Endothelial cell of umbilical vein (primary cell): ENCODE measurements around the gene VSIG10L2. TPM values are rescaled to one million over a fixed set of nuclear protein-coding genes. Genes with fewer than 3 reads are reported as not detected.

Experiments used
- BruUV-seq: library from RNA; stranded (reverse); fragments of 400-500 nt; replicated peaks from 2 replicates; lab custom pipeline; 2021; lab: Mats Ljungman, UMichigan
- CTCF ChIA-PET: fragments of 300-600, 350-600 bp; sonication (Branson Sonifier 250); formaldehyde crosslinking; loops from one replicate; lab custom pipeline; 2021; ENCODE audit warnings: antibody characterized with exemption, inconsistent platforms; lab: Charles Lee
- POLR2A ChIA-PET: fragments of 300-600, 350-600 bp; sonication (Branson Sonifier 250); formaldehyde crosslinking; loops from one replicate; lab custom pipeline; 2021; ENCODE audit warnings: antibody characterized with exemption, inconsistent platforms; lab: Charles Lee
- DNase-seq: peaks from one replicate; pipeline ENCODE4 v3.0.0-alpha.2; 2011; ENCODE audit warnings: low read depth, low spot score
- FAIRE-seq: peaks from 2 replicates; lab custom pipeline; 2011; peaks lifted over from hg19 to GRCh38; lab: Jason Lieb, UNC
- H2AFZ ChIP-seq: 2 replicates; pipeline ENCODE4 v1.6.0; 2012; ENCODE audit warnings: low read depth, low read length, control low read depth, inconsistent platforms
- H3K27ac ChIP-seq: 2 replicates; pipeline ENCODE4 v1.5.1; 2011; ENCODE audit warnings: low read depth, mild to moderate bottlenecking, control low read depth, low read length, moderate library complexity; ENCODE audit not compliant: insufficient read depth
- H3K27me3 ChIP-seq, 2 experiments: 2 replicates each; pipeline versions ENCODE4 v1.6.0 to v1.6.1; 2011; ENCODE audit warnings: low read length in 2 of 2, mixed read lengths in 1 of 2; ENCODE audit not compliant: control insufficient read depth in 2 of 2, insufficient read depth in 2 of 2
- H3K36me3 ChIP-seq, 2 experiments: 2 replicates in 1 of 2; 3 replicates in 1 of 2; pipeline ENCODE4 v1.5.1; 2011; ENCODE audit warnings: low read length in 2 of 2, mild to moderate bottlenecking in 1 of 2, moderate library complexity in 1 of 2; ENCODE audit not compliant: control insufficient read depth in 2 of 2, insufficient read depth in 2 of 2; ENCODE audit errors: extremely low read depth in 1 of 2
- H3K4me1 ChIP-seq: 3 replicates; pipeline ENCODE4 v1.5.1; 2011; ENCODE audit warnings: mild to moderate bottlenecking, low read length; ENCODE audit not compliant: control insufficient read depth, insufficient read depth; ENCODE audit errors: extremely low read depth
- H3K4me2 ChIP-seq: 2 replicates; pipeline ENCODE4 v1.6.1; 2011; ENCODE audit warnings: low read length, control low read depth, mixed read lengths; ENCODE audit not compliant: insufficient read depth
- H3K4me3 ChIP-seq, 3 experiments: fragments of 200-600 bp in 1 of 3; sonication (generic), shearing (Covaris generic) in 1 of 3; replicated peaks in 1 of 3; 2 replicates each; pipeline ENCODE4 v1.5.1; 2011 to 2016; ENCODE audit warnings: control low read depth in 3 of 3, low read length in 3 of 3, mild to moderate bottlenecking in 2 of 3, inconsistent platforms in 1 of 3, low read depth in 1 of 3, moderate library complexity in 1 of 3; ENCODE audit not compliant: insufficient read depth in 1 of 3
- H3K79me2 ChIP-seq: 2 replicates; pipeline ENCODE4 v1.6.0; 2012; ENCODE audit warnings: low read length, inconsistent platforms; ENCODE audit not compliant: control insufficient read depth, insufficient read depth
- H3K9ac ChIP-seq: replicated peaks from 2 replicates; pipeline ENCODE3; 2011; ENCODE audit warnings: low read length, control low read depth; ENCODE audit not compliant: insufficient read depth; ENCODE audit errors: extremely low read depth
- H3K9me1 ChIP-seq: replicated peaks from 3 replicates; pipeline ENCODE4 v1.6.0; 2011; ENCODE audit warnings: mild to moderate bottlenecking, low read length; ENCODE audit not compliant: control insufficient read depth, insufficient read depth; ENCODE audit errors: extremely low read depth
- H3K9me3 ChIP-seq: replicated peaks from 2 replicates; pipeline ENCODE4 v1.5.1; 2012; ENCODE audit warnings: low read length, inconsistent platforms; ENCODE audit not compliant: control insufficient read depth, insufficient read depth
- H4K20me1 ChIP-seq: replicated peaks from 2 replicates; pipeline ENCODE3; 2011; ENCODE audit warnings: mild to moderate bottlenecking, low read length; ENCODE audit not compliant: control insufficient read depth, insufficient read depth; ENCODE audit errors: extremely low read depth
- CTCF ChIP-seq, 2 donors: IDR thresholded peaks; 1 replicate in 1 of 2; 2 replicates in 1 of 2; pipeline ENCODE4 v1.5.1; 2011; ENCODE audit warnings: low read length in 2 of 2, mild to moderate bottlenecking in 2 of 2, moderate library complexity in 2 of 2, control low read depth in 1 of 2, inconsistent platforms in 1 of 2, low read depth in 1 of 2; ENCODE audit not compliant: insufficient read depth in 1 of 2; ENCODE audit errors: extremely low read depth in 1 of 2
- EZH2 ChIP-seq: IDR thresholded peaks from 2 replicates; pipeline ENCODE4 v1.6.1; 2012; ENCODE audit warnings: borderline replicate concordance, low read depth, mild to moderate bottlenecking, moderate library complexity, low read length, inconsistent platforms; ENCODE audit not compliant: severe bottlenecking
- FOS ChIP-seq: IDR thresholded peaks from 2 replicates; pipeline ENCODE4 v1.6.1; 2011; ENCODE audit warnings: mild to moderate bottlenecking, low read length, moderate library complexity, borderline replicate concordance; ENCODE audit not compliant: insufficient read depth
- GATA2 ChIP-seq: IDR thresholded peaks from 2 replicates; pipeline ENCODE4 v1.7.0; 2011; ENCODE audit warnings: low read depth, mild to moderate bottlenecking, moderate library complexity, mixed read lengths, low read length; ENCODE audit not compliant: insufficient read length, insufficient read depth
- JUN ChIP-seq: IDR thresholded peaks from 2 replicates; pipeline ENCODE4 v1.6.1; 2011; ENCODE audit warnings: borderline replicate concordance, low read depth; ENCODE audit not compliant: insufficient read length, insufficient read depth
- MYC ChIP-seq: IDR thresholded peaks from one replicate; pipeline ENCODE4 v1.6.1; 2011; ENCODE audit warnings: mild to moderate bottlenecking, low read depth, low read length
- POLR2A ChIP-seq: IDR thresholded peaks from 2 replicates; pipeline ENCODE4 v1.6.1; 2012; ENCODE audit warnings: low read depth, mild to moderate bottlenecking, control low read depth, low read length
- POLR2AphosphoS5 ChIP-seq: IDR thresholded peaks from 2 replicates; pipeline ENCODE4 v1.6.1; 2012; ENCODE audit warnings: low read depth, mild to moderate bottlenecking, control low read depth, low read length, moderate library complexity; ENCODE audit not compliant: insufficient read depth
- dilution Hi-C: fragments of 300-500 bp; cut with MboI; formaldehyde crosslinking; loops from one replicate; pipeline ENCODE4 v1.15.0; 2019; ENCODE audit warnings: low sequenced_read_pairs; ENCODE audit not compliant: extremely low pct_ligation_motif_present
- intact Hi-C: fragments of 100-400 bp; cut with micrococcal nuclease; formaldehyde crosslinking; loops from one replicate; pipeline ENCODE4 v1.10.0; 2022
- polyA plus RNA-seq, 4 experiments: library from polyadenylated mRNA; depleted of rRNA in 3 of 4; stranded (reverse) in 3 of 4; unstranded in 1 of 4; fragments of >200 nt; gene quantifications; 2 replicates each; pipeline versions ENCODE4 v1.2.1 to v1.2.3, GENCODE V29; 2011 to 2012; ENCODE audit warnings: missing spikeins in 1 of 4
- total RNA-seq: library from RNA; stranded (reverse); gene quantifications from 2 replicates; pipeline ENCODE4 v1.2.3, GENCODE V29; 2021
- TF ChIP-seq, protein P1 (sequence below): IDR thresholded peaks from 2 replicates; pipeline ENCODE4 v1.6.1; 2011; ENCODE audit not compliant: insufficient read depth, insufficient read length

The VSIG10L2 gene
- total and polyA plus RNA-seq, 2 donors (not counting 3 experiments of a cell fraction or from before 2014, with no cell fraction given): not detected

DNA sequence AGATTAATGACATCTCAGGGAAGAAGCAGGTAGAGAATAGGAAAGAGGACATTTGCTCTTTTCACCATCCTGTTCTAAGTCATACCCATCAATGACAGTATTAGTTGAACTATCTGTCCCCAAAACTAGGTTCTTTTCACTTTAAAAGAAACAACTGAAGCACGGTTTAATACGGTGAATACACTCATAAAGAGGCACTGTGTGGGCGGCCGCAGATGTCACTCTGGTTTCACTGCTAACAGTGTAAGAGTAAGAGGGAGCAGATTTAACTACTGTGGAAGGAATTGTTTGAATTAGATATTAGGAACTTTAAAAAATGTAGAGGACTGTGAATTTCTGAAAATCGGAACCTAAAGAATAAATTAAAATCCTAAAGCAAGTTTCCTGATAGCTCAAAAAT, 49.5 kb downstream of the VSIG10L2 start:
- Histone ChIP-seq H3K27ac (no peak overlapping the region), H3K9ac (no peak overlapping the region), H3K9me3 (no peaks in the 10 kb centered on the region), H3K4me1 (no peaks in the 10 kb centered on the region), H3K4me3 (no peak overlapping the region), H2AFZ (no peak overlapping the region), H3K36me3 (no peaks in the 10 kb centered on the region), H3K4me2 (no peak overlapping the region), H3K27me3 (no peaks in the 10 kb centered on the region), H3K9me1 (no peaks in the 10 kb centered on the region), H3K79me2 (no peaks in the 10 kb centered on the region), H4K20me1 (no peaks in the 10 kb centered on the region)
- FAIRE-seq: no peak
- DNase-seq: no peak
- dilution Hi-C loops: no loop called here
- intact Hi-C loops: no loop called here
- no TSS peak for BruUV-seq
- no peak for TF ChIP-seq POLR2AphosphoS5
- no peak for TF ChIP-seq EZH2
- TF ChIP-seq CTCF (IDR thresholded peaks at IDR 0.05; ENCODE audit: extremely low read depth in 1 of 2, insufficient read depth in 1 of 2, low read depth in 1 of 2, low read length in 2 of 2): no peak
- TF ChIP-seq JUN: no peak
- TF ChIP-seq FOS: no peak
- TF ChIP-seq GATA2: no peak
- no peak for TF ChIP-seq POLR2A
- TF ChIP-seq MYC: no peak
- TF ChIP-seq, protein P1, sequence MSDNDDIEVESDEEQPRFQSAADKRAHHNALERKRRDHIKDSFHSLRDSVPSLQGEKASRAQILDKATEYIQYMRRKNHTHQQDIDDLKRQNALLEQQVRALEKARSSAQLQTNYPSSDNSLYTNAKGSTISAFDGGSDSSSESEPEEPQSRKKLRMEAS: no peak
- POLR2A ChIA-PET: no interaction called here
- CTCF ChIA-PET: no interaction called here
